DOHH2 (cell line): ENCODE measurements around the gene LCE5A.

ENCODE experiments used
- H3F3A ChIP-seq: fragments of 200-600 bp; sonication (generic), shearing (Covaris generic); 2 replicates; pipeline ENCODE4 v1.6.0; 2016; ENCODE audit warnings: antibody characterized with exemption, mild to moderate bottlenecking; ENCODE audit not compliant: control insufficient read depth, insufficient read depth
- H3K27ac ChIP-seq: fragments of 200-600 bp; sonication (generic); 2 replicates; pipeline ENCODE4 v1.5.1; 2014; ENCODE audit warnings: low read depth, mild to moderate bottlenecking, low read length, moderate library complexity
- H3K27me3 ChIP-seq: fragments of 200-600 bp; sonication (generic); 2 replicates; pipeline ENCODE4 v1.6.1; 2014; ENCODE audit warnings: mild to moderate bottlenecking, low read length, mixed read lengths; ENCODE audit not compliant: control insufficient read depth
- H3K36me3 ChIP-seq: fragments of 200-600 bp; sonication (generic); 2 replicates; pipeline ENCODE4 v1.6.1; 2014; ENCODE audit warnings: mild to moderate bottlenecking, low read length, moderate library complexity, mixed read lengths; ENCODE audit not compliant: control insufficient read depth
- H3K4me1 ChIP-seq: fragments of 200-600 bp; sonication (generic); 2 replicates; pipeline ENCODE4 v1.6.1; 2014; ENCODE audit warnings: mild to moderate bottlenecking, low read length, mixed read lengths; ENCODE audit not compliant: control insufficient read depth
- H3K4me2 ChIP-seq: fragments of 200-600 bp; sonication (generic); 2 replicates; pipeline ENCODE4 v1.6.0; 2014; ENCODE audit warnings: mild to moderate bottlenecking, low read length, moderate library complexity
- H3K4me3 ChIP-seq: fragments of 200-600 bp; sonication (generic); 2 replicates; pipeline ENCODE4 v1.5.1; 2014; ENCODE audit warnings: mild to moderate bottlenecking, low read length, mixed read lengths
- H3K79me2 ChIP-seq: fragments of 200-600 bp; sonication (generic); 2 replicates; pipeline ENCODE4 v1.6.1; 2014; ENCODE audit warnings: mild to moderate bottlenecking, low read length, mixed read lengths; ENCODE audit not compliant: control insufficient read depth
- H3K9me2 ChIP-seq: fragments of 200-600 bp; sonication (generic); replicated peaks from 2 replicates; pipeline ENCODE4 v1.6.1; 2014; ENCODE audit warnings: mild to moderate bottlenecking, low read length, mixed read lengths; ENCODE audit not compliant: control insufficient read depth
- H3K9me3 ChIP-seq: fragments of 200-600 bp; sonication (generic); 2 replicates; pipeline ENCODE4 v1.6.1; 2014; ENCODE audit warnings: antibody characterized with exemption, low read length, mixed read lengths; ENCODE audit not compliant: control insufficient read depth, insufficient read depth
- H4K20me1 ChIP-seq: fragments of 200-600 bp; sonication (generic); 2 replicates; pipeline ENCODE4 v1.6.0; 2014; ENCODE audit warnings: low read depth, mild to moderate bottlenecking, antibody characterized with exemption, low read length, moderate library complexity; ENCODE audit not compliant: control insufficient read depth, insufficient read depth
- CTCF ChIP-seq: fragments of 200-600 bp; sonication (generic); IDR thresholded peaks from one replicate; pipeline ENCODE4 v1.5.1; 2014; ENCODE audit warnings: antibody characterized with exemption, mild to moderate bottlenecking, low read depth, low read length; ENCODE audit not compliant: poor library complexity, severe bottlenecking
- EZH2phosphoT487 ChIP-seq: fragments of 200-600 bp; sonication (generic); IDR thresholded peaks from 2 replicates; pipeline ENCODE4 v1.6.1; 2017; ENCODE audit warnings: borderline replicate concordance, mild to moderate bottlenecking, antibody characterized with exemption, low read length, moderate library complexity, mixed read lengths

Gene LCE5A

DNA sequence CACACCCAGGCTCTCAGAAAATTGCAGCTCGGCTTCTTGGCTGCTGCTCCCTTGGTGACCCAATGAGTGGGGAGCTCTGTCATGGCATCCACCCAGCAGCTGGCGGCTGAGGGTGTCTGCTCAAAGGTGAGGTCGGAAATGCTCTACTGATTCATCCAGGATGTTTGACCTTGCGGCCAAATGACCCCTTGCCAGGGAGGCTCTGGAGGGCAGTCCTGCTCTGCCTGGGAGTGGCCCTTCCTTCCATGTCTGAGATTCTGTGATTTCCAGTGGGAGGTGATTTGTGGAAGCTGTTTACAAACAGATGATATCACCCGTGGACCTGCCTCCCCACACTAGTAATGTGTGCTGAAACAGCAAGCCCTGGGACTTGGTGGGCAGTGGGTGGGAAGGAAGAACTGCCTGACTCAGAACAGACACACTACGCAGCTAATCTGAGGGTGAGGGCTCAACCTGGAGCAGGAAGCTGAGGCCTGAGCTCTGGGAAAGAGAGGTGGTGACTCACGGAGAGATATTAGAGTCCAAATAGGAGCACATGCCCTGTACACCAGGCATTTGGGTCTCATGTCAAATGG, 6.7 kb downstream of the LCE5A start:
- H3K9me3 ChIP-seq: no peaks in the 10 kb centered on the region
- H3K36me3 ChIP-seq: no peaks in the 10 kb centered on the region
- H4K20me1 ChIP-seq: no peaks in the 10 kb centered on the region
- H3K4me1 ChIP-seq: no peaks in the 10 kb centered on the region
- no peaks in the 10 kb centered on the region for H3K9me2 ChIP-seq
- TF ChIP-seq EZH2phosphoT487 (no peak), CTCF (no peak)
- H3K27me3 ChIP-seq: no peaks in the 10 kb centered on the region
- H3F3A ChIP-seq: no peaks in the 10 kb centered on the region
- H3K27ac ChIP-seq: no peak overlapping the region
- H3K4me3 ChIP-seq: no peak overlapping the region
- H3K4me2 ChIP-seq: no peak overlapping the region
- no peaks in the 10 kb centered on the region for H3K79me2 ChIP-seq

DNA sequence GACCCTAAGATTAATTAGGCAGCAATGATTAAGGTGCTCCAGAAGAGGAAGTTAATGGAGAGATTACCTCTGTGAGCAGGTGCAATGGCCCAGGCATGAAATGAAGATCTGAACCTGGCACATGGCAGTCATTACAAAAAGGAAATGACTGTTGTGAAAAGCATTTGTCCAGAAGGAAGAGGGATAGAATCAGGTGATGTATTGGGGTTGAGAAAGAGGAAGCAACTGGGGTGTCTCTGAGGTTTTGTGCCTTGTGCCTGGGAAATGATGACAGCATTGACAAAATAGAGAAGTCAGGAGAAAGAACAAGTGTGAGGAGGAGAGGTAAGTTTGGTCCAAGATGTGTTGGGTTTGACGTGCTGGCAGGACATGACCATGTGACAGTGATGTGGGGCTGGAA, 9.2 kb downstream of the LCE5A start:
- no peak for TF ChIP-seq EZH2phosphoT487
- no peak for TF ChIP-seq CTCF
- H3K27ac ChIP-seq: no peak overlapping the region

DNA sequence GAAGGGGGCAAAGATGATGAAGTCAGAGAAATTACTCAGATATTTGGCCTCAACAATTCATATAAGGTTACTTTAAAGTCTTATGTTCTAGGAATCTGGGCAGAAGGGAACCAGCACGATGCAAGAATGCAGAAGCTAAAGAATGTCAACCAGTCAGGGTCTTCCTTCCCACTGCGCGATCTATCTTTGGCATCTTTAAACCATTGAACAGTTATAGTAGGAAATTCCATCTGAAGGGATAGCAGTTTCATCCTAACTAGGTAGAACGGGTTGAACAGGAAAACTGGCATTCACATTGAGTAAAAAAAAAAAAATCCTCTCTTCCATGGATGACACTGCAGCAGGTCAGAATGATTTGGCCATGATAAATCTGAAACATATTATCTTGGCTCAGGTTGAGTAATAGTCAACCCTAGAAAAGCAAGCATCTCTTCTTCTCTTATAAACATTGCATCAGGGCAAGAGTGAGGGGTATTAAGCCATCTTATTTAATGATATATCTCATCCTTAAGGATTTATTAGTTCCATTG, 10.0 kb downstream of the LCE5A start:
- H3K27ac ChIP-seq: no peak overlapping the region
- no peaks in the 10 kb centered on the region for H3K36me3 ChIP-seq
- H4K20me1 ChIP-seq: no peaks in the 10 kb centered on the region
- no peaks in the 10 kb centered on the region for H3K27me3 ChIP-seq
- H3K79me2 ChIP-seq: no peaks in the 10 kb centered on the region
- no peaks in the 10 kb centered on the region for H3F3A ChIP-seq
- H3K4me3 ChIP-seq: no peak overlapping the region
- H3K9me2 ChIP-seq: no peaks in the 10 kb centered on the region
- no peaks in the 10 kb centered on the region for H3K9me3 ChIP-seq
- no peaks in the 10 kb centered on the region for H3K4me1 ChIP-seq
- TF ChIP-seq EZH2phosphoT487 (no peak), CTCF (no peak)
- no peak overlapping the region for H3K4me2 ChIP-seq

More for the DNA sequence above, 9.2 kb downstream of the LCE5A start:
- no peaks in the 10 kb centered on the region for H4K20me1 ChIP-seq
- H3F3A ChIP-seq: no peaks in the 10 kb centered on the region
- no peaks in the 10 kb centered on the region for H3K79me2 ChIP-seq
- H3K27me3 ChIP-seq: no peaks in the 10 kb centered on the region
- H3K36me3 ChIP-seq: no peaks in the 10 kb centered on the region
- no peak overlapping the region for H3K4me2 ChIP-seq
- no peaks in the 10 kb centered on the region for H3K9me3 ChIP-seq
- H3K4me1 ChIP-seq: no peaks in the 10 kb centered on the region
- H3K9me2 ChIP-seq: no peaks in the 10 kb centered on the region
- H3K4me3 ChIP-seq: no peak overlapping the region
